GM18502 (cell line): ENCODE data around the gene INPP1.
A peak's percentile ranks its signal among the peaks of the same experiment; 100 is the strongest.
"Not testable (repeated sequence)": the region's sequence is repeated elsewhere in the genome, so short reads cannot be mapped to it uniquely, and the experiment has no call there.

Experiments used
- ATAC-seq: cut with Tn5 transposase; IDR thresholded peaks from one replicate; pipeline ENCODE4 v1.9.1; 2021; ENCODE audit warnings: mild to moderate bottlenecking; ENCODE audit not compliant: unreplicated experiment, poor library complexity

INPP1 gene

DNA sequence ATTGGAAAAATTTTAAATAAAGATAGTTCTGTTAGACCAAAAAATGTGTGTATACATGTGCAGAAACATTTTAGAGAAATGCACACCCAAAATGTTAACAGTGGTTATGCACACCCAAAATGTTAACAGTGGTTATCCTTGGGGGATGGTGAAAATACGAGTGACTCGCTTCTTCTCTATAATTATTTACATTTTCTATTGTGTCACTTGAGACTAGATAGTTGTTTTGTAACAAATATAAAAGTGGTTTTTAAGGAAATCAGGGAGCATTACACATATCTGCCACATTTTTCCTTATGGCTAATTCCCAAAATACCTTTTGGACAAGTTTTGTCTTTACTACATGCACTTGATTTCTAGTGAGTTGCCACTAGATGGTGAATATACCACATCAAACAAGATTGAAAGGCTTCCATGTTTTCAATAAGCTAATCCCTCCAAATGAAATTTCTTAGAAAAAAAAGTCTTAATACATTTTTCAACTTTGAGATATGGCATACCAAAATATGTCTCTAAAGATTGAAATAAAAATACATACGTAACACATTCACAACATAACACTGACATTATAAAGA, 14.7 kb upstream of the INPP1 start:
- no peak for ATAC-seq

DNA sequence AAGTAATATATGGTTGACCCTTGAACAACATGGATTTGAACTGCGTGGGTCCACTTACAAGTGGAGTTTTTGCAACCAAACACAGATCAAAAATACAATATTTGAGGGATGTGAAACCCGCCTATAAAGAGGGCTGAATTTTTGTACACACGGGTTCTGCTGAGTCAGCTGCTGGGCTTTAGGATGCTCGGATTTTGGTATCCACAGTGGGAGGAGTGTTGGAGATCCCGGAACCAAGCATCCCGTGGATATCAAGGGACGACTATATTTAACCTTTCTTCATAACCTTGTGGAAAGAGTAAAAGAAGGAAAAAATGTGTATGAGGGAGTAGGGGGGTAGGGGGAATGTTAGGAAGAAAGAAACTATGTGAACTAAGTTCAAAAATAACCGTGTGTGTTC, 10.0 kb upstream of the INPP1 start:
- ATAC-seq: no peak

DNA sequence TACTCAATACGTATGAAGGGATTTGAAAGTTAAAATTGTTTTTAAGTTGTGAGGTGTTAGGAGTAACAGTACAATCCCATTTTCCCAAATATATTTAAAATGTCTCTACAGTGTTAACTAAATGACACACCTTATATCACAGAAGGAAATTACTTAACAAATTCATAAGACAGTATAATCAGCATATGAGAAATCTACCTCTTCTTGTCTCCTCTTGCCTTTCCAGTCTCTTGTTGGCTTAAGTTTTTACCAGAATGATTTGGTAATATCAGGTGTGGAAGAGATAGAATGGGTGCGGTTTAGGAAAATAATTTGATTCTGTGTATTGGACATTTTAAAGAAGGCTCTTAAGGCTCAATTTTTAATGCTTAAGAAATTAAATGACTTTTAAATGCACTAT, 9.5 kb upstream of the INPP1 start:
- no peak for ATAC-seq

GRCh38 chr2:190334479-190335224, 8.7 kb upstream of the INPP1 start:
- ATAC-seq: no peak

DNA sequence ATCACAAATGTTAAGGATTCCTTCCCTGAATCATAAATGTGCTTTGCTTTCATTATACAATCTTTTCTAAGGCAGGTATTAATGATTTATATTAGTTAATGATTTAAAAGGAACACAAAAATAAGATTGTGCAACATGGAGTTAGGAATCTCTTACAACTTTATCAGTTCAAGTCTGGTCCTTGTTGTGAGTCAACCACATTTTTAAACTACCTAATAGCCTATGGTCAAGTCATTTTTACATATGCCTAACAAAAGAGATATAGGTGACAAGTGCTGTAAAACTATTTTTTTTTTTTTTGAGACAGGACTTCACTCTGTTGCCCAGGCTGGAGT, 8.2 kb upstream of the INPP1 start:
- ATAC-seq: no peak

DNA sequence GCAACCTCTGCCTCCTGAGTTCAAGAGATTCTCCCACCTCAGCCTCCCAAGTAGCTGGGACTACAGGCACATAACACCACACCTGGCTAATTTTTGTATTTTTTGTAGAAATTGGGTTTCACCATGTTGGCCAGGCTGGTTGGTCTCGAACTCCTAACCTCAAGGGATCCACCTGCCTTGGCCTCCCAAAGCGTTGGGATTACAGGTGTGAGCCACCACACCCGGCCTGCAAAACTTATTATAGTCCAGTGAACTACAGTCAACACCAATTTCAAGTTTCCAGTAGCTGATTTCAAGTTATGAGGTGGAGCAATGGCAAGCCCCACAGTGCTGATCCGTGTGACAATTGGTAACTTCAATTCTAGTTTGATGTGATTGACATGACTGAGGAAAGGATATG, 7.8 kb upstream of the INPP1 start:
- not testable (repeated sequence) for ATAC-seq

DNA sequence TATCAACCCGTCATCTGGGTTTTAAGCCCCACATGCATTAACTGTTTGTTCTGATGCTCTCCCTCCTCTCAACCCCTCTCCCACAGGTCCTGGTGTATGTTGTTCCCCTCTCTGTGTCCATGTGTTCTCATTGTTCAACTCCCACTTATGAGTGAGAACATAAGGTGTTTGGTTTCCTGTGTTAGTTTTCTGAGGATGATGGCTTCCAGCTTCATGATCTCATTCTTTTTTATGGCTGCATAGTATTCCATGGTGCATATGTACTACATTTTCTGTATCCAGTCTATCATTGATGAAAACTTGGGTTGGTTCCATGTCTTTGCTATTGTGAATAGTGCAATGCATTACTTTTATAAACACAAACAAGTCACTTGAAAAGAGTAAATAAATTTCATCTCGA, 7.0 kb upstream of the INPP1 start:
- ATAC-seq: no peak

- ATAC-seq: no peak
These were observed 4.9 kb upstream of the INPP1 start for GRCh38 chr2:190338453-190338852.

DNA sequence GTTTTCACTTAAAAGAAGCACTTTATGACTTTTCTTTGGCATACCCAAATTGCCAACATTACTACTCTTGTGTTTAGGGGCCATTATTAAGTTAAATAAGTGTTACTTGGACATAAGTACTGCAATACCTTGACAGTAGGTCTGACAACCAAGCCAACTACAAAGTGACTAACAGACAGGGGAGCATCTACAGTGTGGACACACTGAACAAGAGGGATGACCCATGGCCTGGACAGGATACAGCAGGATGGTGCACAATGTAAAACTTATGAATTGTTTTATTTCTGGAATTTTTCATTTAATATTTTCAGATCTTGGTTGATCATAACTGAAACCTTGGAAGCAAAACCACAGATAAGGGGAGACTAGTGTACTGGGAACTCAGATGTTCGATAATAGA, 4.0 kb upstream of the INPP1 start:
- ATAC-seq: no peak

- no peak for ATAC-seq
These were observed 3.0 kb upstream of the INPP1 start for GRCh38 chr2:190340369-190340768.

DNA sequence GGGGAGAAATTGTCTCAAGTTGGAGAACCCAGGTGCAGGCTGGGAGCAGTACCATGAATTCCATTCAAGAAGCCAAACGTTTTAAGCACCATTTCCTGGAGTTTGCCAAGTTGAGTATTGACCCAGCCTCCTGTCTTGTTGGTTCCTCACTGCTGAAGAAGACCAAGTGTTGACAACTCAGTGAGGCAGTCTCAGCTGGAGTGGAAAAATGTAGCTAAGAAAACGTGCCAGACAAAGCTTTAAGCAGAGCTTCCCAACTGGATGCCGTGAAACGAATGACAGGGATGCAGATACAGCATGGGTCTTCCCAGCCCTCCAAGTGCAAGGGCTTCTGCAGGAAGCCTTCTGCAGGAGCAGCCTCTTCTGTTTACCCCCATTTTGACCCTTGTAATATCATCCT, 778 bp upstream of the INPP1 start:
- no peak for ATAC-seq

GRCh38 chr2:190343089-190343535, 277 bp upstream of the INPP1 start:
- ATAC-seq: no peak

DNA sequence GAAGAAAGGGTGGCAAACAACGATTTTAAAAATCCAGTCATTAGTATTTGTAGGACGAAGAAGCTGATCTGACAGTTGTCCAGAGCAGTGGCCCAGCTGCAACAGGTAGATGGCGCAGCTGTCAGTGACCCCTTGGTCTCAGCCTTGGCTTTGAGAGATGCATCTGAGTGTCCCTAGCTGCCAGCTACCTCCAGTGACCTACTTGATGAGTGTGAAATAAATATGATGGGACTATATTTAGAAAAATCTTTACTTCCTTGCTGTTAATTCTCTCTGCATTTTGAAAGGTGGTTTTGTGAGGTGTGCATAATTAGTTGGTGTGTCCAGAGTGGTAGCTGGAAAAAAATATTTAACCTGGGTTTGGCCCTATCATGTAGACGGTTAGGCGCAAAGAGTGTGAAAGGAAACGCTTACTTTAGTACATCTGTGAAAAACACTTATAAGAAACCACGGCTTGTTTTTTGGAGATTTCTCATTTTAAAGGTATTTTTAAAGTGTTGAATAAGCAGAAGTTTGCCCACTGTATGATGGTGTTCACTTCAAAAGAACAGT, 963 bp downstream of the INPP1 start:
- ATAC-seq: peak; percentile 64

DNA sequence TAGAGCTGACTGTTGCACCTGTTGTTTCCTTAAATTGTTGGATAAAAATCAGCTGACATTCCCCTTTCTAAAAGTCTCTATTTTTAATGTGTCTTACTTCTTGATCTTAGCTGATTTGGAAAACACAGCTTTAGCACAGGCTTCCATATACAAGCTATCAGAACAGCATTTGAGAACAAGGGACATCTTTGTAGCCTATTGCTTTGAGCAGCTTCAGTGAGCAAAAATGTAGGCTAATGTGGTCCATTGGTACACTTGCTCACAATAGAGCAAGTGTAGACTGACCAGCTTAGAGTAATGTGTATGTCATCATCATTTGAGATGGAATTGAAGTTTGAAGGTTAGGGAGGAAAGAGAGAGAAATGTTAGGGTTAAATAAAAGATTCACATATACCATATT, 7.0 kb downstream of the INPP1 start:
- no peak for ATAC-seq

GRCh38 chr2:190351955-190352354, 8.6 kb downstream of the INPP1 start:
- ATAC-seq: no peak

DNA sequence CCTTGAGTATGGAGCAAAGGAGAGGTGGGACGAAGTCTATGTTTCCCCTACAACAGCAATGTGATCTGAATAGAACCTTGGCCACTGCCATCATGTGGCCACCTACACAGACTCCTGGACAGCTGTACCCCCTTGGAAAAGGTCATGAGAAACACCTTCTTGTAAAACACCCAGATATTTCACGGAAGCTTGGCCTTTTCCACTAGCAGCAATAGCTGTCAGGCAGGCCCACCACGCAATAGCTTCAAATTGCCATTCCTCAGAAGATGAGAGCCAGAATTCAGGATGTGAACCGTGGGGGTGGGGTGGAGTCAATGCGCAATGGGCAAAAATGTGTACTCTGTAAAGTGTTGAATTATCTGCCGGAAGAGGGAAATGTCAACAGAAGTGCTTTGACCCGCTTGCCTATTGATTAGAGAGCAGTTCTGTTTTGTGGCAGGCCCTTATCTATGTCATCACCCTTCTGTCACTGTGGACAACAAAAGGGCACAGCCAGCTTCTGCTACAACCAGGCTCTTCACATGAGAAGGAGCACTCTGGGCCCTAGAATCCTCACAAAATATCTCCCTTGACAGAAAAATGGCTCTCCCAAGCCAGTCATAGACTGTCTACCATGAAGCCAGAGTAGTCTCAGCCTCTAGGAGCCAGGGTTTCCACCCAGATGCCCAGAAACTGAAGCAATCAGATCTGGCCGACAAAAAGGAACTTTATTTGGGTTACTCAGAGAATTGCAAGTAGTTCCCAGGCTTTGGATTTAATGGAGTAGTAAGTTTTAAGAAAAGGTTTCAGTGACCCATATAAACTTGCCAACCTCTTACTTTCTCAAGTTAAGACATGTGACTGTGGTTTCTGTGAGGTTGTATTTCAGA, 9.5 kb downstream of the INPP1 start:
- no peak for ATAC-seq

- no peak for ATAC-seq
These were observed 10.1 kb downstream of the INPP1 start for GRCh38 chr2:190353537-190353899.

DNA sequence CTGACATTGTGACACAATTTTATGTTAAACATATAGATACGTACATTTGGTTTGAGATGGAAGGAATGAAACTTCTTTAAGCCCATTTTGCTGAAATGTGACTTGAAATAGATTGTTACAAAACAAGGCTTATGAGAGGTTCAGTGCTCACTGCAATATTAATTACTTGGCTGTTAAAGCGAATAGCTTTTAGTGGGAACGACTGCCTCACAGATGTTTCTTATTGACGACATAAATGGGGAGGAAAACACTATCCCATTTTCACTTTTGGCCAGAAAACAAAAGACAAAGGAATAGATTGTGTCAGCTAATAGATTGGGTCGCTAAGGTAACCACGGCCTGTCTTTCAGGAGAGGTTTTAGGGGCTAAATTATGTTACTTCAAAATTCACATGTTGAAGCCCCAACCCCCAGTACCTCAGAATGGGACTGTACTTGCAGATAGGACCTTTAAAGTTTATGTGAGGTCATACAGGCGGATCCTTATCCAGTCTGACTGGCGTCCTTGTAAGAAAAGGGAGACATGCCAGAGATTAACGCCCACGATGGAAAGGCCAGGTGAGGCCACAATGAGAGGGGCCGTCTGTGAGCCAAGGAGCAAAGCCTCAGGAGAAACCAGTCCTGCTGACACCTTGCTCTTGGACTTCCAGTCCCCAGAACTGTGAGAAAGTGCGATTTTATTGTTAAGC, 10.8 kb downstream of the INPP1 start:
- no peak for ATAC-seq

DNA sequence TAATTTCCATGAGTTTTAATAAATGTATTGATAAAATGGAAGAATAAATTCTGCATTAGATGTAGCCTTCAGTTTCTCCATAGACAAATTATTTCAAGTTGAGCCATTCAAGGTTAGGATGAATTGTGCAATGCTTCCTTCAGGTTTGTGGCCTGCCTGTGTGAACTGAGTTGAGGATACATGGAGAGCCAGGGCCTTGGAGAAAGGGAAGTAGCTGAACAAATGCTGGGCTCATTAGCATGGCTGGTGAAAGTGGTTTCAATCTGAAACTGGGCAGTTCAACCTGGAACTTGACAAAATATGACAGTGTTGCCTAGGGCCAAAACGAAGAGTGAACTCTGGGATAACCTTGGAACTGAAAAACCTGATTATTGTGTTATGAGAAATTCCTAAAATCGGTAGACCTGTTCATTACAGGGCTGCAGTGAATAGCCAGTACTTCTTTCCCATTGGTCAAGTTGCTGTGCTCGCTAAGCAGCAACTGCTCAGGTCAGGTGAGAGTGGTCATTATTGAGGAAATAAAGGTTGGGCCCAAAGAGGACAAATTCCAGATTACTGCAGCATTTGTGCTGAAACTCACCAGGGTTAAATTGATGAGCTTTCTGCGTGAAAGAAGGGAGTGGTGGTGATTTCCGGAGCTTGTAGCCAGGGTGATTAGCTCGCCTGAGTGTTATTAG, 12.7 kb downstream of the INPP1 start:
- no peak for ATAC-seq

GRCh38 chr2:190357600-190357999, 14.2 kb downstream of the INPP1 start:
- no peak for ATAC-seq
